ENCODE results near the gene TNNT3.

DNA sequence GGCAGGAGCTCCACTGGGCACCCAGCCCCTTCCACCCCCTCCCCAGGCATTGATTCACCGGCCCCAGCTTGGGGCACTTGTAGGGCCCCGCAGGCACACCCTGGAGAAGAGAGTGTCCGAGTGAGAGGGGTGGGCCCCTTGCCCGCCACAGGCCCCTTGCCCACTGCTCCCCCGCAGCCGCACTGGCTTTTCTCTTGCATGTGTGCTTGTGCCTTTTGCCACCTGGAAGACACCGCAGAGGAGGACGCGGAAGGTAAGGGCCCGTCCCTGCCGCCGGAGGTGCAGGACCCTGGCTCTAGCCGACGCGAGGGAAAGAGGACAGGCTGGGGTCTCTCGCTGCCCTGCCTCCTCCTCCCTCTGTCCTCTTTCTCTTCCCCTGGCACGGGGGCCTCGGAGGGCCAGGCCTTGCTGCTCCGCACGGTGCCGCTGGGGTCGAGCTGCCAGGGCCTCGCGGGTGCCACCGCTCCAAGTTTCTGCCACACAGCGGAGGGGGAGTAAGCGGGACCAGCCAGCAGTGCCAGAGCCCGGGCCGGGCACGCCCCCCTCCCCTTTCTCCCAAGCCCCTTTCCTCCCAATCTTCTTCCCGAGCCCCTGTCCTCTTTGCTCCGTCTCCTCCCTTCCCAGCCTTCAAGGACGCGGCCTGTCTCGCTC lies 9.5 kb downstream of the TNNT3 start:
- TF ChIP-seq, protein P1, sequence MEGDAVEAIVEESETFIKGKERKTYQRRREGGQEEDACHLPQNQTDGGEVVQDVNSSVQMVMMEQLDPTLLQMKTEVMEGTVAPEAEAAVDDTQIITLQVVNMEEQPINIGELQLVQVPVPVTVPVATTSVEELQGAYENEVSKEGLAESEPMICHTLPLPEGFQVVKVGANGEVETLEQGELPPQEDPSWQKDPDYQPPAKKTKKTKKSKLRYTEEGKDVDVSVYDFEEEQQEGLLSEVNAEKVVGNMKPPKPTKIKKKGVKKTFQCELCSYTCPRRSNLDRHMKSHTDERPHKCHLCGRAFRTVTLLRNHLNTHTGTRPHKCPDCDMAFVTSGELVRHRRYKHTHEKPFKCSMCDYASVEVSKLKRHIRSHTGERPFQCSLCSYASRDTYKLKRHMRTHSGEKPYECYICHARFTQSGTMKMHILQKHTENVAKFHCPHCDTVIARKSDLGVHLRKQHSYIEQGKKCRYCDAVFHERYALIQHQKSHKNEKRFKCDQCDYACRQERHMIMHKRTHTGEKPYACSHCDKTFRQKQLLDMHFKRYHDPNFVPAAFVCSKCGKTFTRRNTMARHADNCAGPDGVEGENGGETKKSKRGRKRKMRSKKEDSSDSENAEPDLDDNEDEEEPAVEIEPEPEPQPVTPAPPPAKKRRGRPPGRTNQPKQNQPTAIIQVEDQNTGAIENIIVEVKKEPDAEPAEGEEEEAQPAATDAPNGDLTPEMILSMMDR (IDR thresholded peaks at IDR 0.05), result no peak
- no peak for TF ChIP-seq POLR2A (IDR thresholded peaks at IDR 0.05)
